ENCODE data around the gene PIGL.

DNA sequence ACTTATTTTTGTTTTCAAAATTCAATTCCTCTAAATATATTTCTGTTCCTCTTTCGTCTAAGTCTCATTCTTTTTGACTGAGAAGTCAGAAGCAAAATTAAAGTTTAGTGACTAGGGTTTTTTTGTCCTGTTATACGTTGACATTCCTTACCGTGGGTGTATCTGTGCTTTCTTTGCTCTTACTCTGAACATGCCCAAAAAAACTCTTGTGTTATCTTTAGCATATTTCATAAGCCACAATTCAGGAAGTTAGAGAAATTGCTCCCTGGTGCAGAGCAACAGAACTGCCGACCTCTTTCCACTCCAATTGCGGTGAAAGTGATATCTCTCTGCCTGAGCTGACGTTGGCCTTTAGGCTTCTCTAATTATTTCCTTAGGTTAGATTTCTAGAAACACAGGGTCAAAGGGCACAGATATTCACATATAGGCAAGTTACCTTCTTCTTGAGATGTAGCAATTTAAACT is 70.6 kb downstream of the PIGL start:
- TF ChIP-seq, protein P1, sequence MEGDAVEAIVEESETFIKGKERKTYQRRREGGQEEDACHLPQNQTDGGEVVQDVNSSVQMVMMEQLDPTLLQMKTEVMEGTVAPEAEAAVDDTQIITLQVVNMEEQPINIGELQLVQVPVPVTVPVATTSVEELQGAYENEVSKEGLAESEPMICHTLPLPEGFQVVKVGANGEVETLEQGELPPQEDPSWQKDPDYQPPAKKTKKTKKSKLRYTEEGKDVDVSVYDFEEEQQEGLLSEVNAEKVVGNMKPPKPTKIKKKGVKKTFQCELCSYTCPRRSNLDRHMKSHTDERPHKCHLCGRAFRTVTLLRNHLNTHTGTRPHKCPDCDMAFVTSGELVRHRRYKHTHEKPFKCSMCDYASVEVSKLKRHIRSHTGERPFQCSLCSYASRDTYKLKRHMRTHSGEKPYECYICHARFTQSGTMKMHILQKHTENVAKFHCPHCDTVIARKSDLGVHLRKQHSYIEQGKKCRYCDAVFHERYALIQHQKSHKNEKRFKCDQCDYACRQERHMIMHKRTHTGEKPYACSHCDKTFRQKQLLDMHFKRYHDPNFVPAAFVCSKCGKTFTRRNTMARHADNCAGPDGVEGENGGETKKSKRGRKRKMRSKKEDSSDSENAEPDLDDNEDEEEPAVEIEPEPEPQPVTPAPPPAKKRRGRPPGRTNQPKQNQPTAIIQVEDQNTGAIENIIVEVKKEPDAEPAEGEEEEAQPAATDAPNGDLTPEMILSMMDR (IDR thresholded peaks at IDR 0.05; ENCODE audit: borderline replicate concordance, extremely low read depth, low read length, poor library complexity, severe bottlenecking) = no peak
- no peak for TF ChIP-seq EZH2 (IDR thresholded peaks at IDR 0.05; ENCODE audit: borderline replicate concordance, low read depth, low read length, severe bottlenecking)
